Endothelial cell of umbilical vein (primary cell): ENCODE data around the gene CDK17. TPM values are rescaled to one million over a fixed set of nuclear protein-coding genes. Genes with fewer than 3 reads are reported as not detected.

Experiments
- BruUV-seq: library from RNA; stranded (reverse); fragments of 400-500 nt; replicated peaks from 2 replicates; lab custom pipeline; 2021; lab: Mats Ljungman, UMichigan
- CTCF ChIA-PET: fragments of 300-600, 350-600 bp; sonication (Branson Sonifier 250); formaldehyde crosslinking; loops from one replicate; lab custom pipeline; 2021; ENCODE audit warnings: antibody characterized with exemption, inconsistent platforms; lab: Charles Lee
- POLR2A ChIA-PET: fragments of 300-600, 350-600 bp; sonication (Branson Sonifier 250); formaldehyde crosslinking; loops from one replicate; lab custom pipeline; 2021; ENCODE audit warnings: antibody characterized with exemption, inconsistent platforms; lab: Charles Lee
- DNase-seq: peaks from one replicate; pipeline ENCODE4 v3.0.0-alpha.2; 2011; ENCODE audit warnings: low read depth, low spot score
- FAIRE-seq: peaks from 2 replicates; lab custom pipeline; 2011; peaks lifted over from hg19 to GRCh38; lab: Jason Lieb, UNC
- H2AFZ ChIP-seq: 2 replicates; pipeline ENCODE4 v1.6.0; 2012; ENCODE audit warnings: low read depth, low read length, control low read depth, inconsistent platforms
- H3K27ac ChIP-seq: 2 replicates; pipeline ENCODE4 v1.5.1; 2011; ENCODE audit warnings: low read depth, mild to moderate bottlenecking, control low read depth, low read length, moderate library complexity; ENCODE audit not compliant: insufficient read depth
- H3K27me3 ChIP-seq, 2 experiments: 2 replicates each; pipeline versions ENCODE4 v1.6.0 to v1.6.1; 2011; ENCODE audit warnings: low read length in 2 of 2, mixed read lengths in 1 of 2; ENCODE audit not compliant: control insufficient read depth in 2 of 2, insufficient read depth in 2 of 2
- H3K36me3 ChIP-seq, 2 experiments: 2 replicates in 1 of 2; 3 replicates in 1 of 2; pipeline ENCODE4 v1.5.1; 2011; ENCODE audit warnings: low read length in 2 of 2, mild to moderate bottlenecking in 1 of 2, moderate library complexity in 1 of 2; ENCODE audit not compliant: control insufficient read depth in 2 of 2, insufficient read depth in 2 of 2; ENCODE audit errors: extremely low read depth in 1 of 2
- H3K4me1 ChIP-seq: 3 replicates; pipeline ENCODE4 v1.5.1; 2011; ENCODE audit warnings: mild to moderate bottlenecking, low read length; ENCODE audit not compliant: control insufficient read depth, insufficient read depth; ENCODE audit errors: extremely low read depth
- H3K4me2 ChIP-seq: 2 replicates; pipeline ENCODE4 v1.6.1; 2011; ENCODE audit warnings: low read length, control low read depth, mixed read lengths; ENCODE audit not compliant: insufficient read depth
- H3K4me3 ChIP-seq, 3 experiments: fragments of 200-600 bp in 1 of 3; sonication (generic), shearing (Covaris generic) in 1 of 3; replicated peaks in 1 of 3; 2 replicates each; pipeline ENCODE4 v1.5.1; 2011 to 2016; ENCODE audit warnings: control low read depth in 3 of 3, low read length in 3 of 3, mild to moderate bottlenecking in 2 of 3, inconsistent platforms in 1 of 3, low read depth in 1 of 3, moderate library complexity in 1 of 3; ENCODE audit not compliant: insufficient read depth in 1 of 3
- H3K79me2 ChIP-seq: 2 replicates; pipeline ENCODE4 v1.6.0; 2012; ENCODE audit warnings: low read length, inconsistent platforms; ENCODE audit not compliant: control insufficient read depth, insufficient read depth
- H3K9ac ChIP-seq: replicated peaks from 2 replicates; pipeline ENCODE3; 2011; ENCODE audit warnings: low read length, control low read depth; ENCODE audit not compliant: insufficient read depth; ENCODE audit errors: extremely low read depth
- H3K9me1 ChIP-seq: replicated peaks from 3 replicates; pipeline ENCODE4 v1.6.0; 2011; ENCODE audit warnings: mild to moderate bottlenecking, low read length; ENCODE audit not compliant: control insufficient read depth, insufficient read depth; ENCODE audit errors: extremely low read depth
- H3K9me3 ChIP-seq: replicated peaks from 2 replicates; pipeline ENCODE4 v1.5.1; 2012; ENCODE audit warnings: low read length, inconsistent platforms; ENCODE audit not compliant: control insufficient read depth, insufficient read depth
- H4K20me1 ChIP-seq: replicated peaks from 2 replicates; pipeline ENCODE3; 2011; ENCODE audit warnings: mild to moderate bottlenecking, low read length; ENCODE audit not compliant: control insufficient read depth, insufficient read depth; ENCODE audit errors: extremely low read depth
- CTCF ChIP-seq, 2 donors: IDR thresholded peaks; 1 replicate in 1 of 2; 2 replicates in 1 of 2; pipeline ENCODE4 v1.5.1; 2011; ENCODE audit warnings: low read length in 2 of 2, mild to moderate bottlenecking in 2 of 2, moderate library complexity in 2 of 2, control low read depth in 1 of 2, inconsistent platforms in 1 of 2, low read depth in 1 of 2; ENCODE audit not compliant: insufficient read depth in 1 of 2; ENCODE audit errors: extremely low read depth in 1 of 2
- EZH2 ChIP-seq: IDR thresholded peaks from 2 replicates; pipeline ENCODE4 v1.6.1; 2012; ENCODE audit warnings: borderline replicate concordance, low read depth, mild to moderate bottlenecking, moderate library complexity, low read length, inconsistent platforms; ENCODE audit not compliant: severe bottlenecking
- GATA2 ChIP-seq: IDR thresholded peaks from 2 replicates; pipeline ENCODE4 v1.7.0; 2011; ENCODE audit warnings: low read depth, mild to moderate bottlenecking, moderate library complexity, mixed read lengths, low read length; ENCODE audit not compliant: insufficient read length, insufficient read depth
- MAX ChIP-seq: IDR thresholded peaks from 2 replicates; pipeline ENCODE4 v1.6.1; 2011; ENCODE audit not compliant: insufficient read depth, insufficient read length
- MYC ChIP-seq: IDR thresholded peaks from one replicate; pipeline ENCODE4 v1.6.1; 2011; ENCODE audit warnings: mild to moderate bottlenecking, low read depth, low read length
- POLR2A ChIP-seq: IDR thresholded peaks from 2 replicates; pipeline ENCODE4 v1.6.1; 2012; ENCODE audit warnings: low read depth, mild to moderate bottlenecking, control low read depth, low read length
- POLR2AphosphoS5 ChIP-seq: IDR thresholded peaks from 2 replicates; pipeline ENCODE4 v1.6.1; 2012; ENCODE audit warnings: low read depth, mild to moderate bottlenecking, control low read depth, low read length, moderate library complexity; ENCODE audit not compliant: insufficient read depth
- dilution Hi-C: fragments of 300-500 bp; cut with MboI; formaldehyde crosslinking; loops from one replicate; pipeline ENCODE4 v1.15.0; 2019; ENCODE audit warnings: low sequenced_read_pairs; ENCODE audit not compliant: extremely low pct_ligation_motif_present
- intact Hi-C: fragments of 100-400 bp; cut with micrococcal nuclease; formaldehyde crosslinking; loops from one replicate; pipeline ENCODE4 v1.10.0; 2022
- polyA plus RNA-seq, 4 experiments: library from polyadenylated mRNA; depleted of rRNA in 3 of 4; stranded (reverse) in 3 of 4; unstranded in 1 of 4; fragments of >200 nt; gene quantifications; 2 replicates each; pipeline versions ENCODE4 v1.2.1 to v1.2.3, GENCODE V29; 2011 to 2012; ENCODE audit warnings: missing spikeins in 1 of 4
- total RNA-seq: library from RNA; stranded (reverse); gene quantifications from 2 replicates; pipeline ENCODE4 v1.2.3, GENCODE V29; 2021

The CDK17 gene
- total and polyA plus RNA-seq, 2 donors (not counting 3 experiments of a cell fraction or from before 2014, with no cell fraction given), result 61.1 to 176 TPM

GRCh38 chr12:96344124-96344695 lies 56.0 kb downstream of the CDK17 start:
- Histone ChIP-seq H3K9me3 (no peaks in the 10 kb centered on the region), H3K4me1 (peaks cover 17% of the 10 kb centered on the region), H3K27me3 (no peaks in the 10 kb centered on the region), H4K20me1 (peaks cover 46% of the 10 kb centered on the region), H3K9ac (no peak overlapping the region), H2AFZ (no peak overlapping the region), H3K36me3 (peaks cover 0 to 2% of the 10 kb centered on the region in 2 experiments), H3K4me2 (no peak overlapping the region), H3K9me1 (no peaks in the 10 kb centered on the region), H3K4me3 (no peak overlapping the region), H3K79me2 (peaks cover 100% of the 10 kb centered on the region), H3K27ac (no peak overlapping the region)
- FAIRE-seq (no peak), DNase-seq (no peak)
- dilution Hi-C loops, result no loop called here
- ChIA-PET CTCF (no interaction called here), POLR2A (no interaction called here)
- intact Hi-C loops, result no loop called here
- no TSS peak for BruUV-seq
- TF ChIP-seq POLR2A (peak; percentile 53), GATA2 (no peak)

- no peak for DNase-seq
Measured at GRCh38 chr12:96343347-96343954, 56.8 kb downstream of the CDK17 start.

More at GRCh38 chr12:96343347-96343954, 56.8 kb downstream of the CDK17 start:
- intact Hi-C loops (no loop called here), dilution Hi-C loops (no loop called here)
- BruUV-seq, result no TSS peak
- Histone ChIP-seq H4K20me1 (peaks cover 43% of the 10 kb centered on the region), H3K36me3 (peaks cover 0 to 2% of the 10 kb centered on the region in 2 experiments), H3K27ac (no peak overlapping the region), H3K27me3 (no peaks in the 10 kb centered on the region), H3K9me3 (no peaks in the 10 kb centered on the region), H3K4me1 (peaks cover 15% of the 10 kb centered on the region), H3K9ac (no peak overlapping the region), H3K79me2 (peaks cover 99% of the 10 kb centered on the region), H3K4me2 (no peak overlapping the region), H3K9me1 (no peaks in the 10 kb centered on the region), H3K4me3 (no peak overlapping the region), H2AFZ (no peak overlapping the region)
- CTCF ChIA-PET, result no interaction called here
- no peak for TF ChIP-seq POLR2AphosphoS5
- no peak for TF ChIP-seq EZH2
- TF ChIP-seq MAX, result no peak
- no peak for TF ChIP-seq CTCF (IDR thresholded peaks at IDR 0.05; ENCODE audit: extremely low read depth in 1 of 2, insufficient read depth in 1 of 2, low read depth in 1 of 2, low read length in 2 of 2)
- TF ChIP-seq MYC, result no peak
- no peak for TF ChIP-seq GATA2
- no peak for FAIRE-seq
- POLR2A ChIA-PET, result no interaction called here
